Measurements from ENCODE around the gene BANK1.

DNA sequence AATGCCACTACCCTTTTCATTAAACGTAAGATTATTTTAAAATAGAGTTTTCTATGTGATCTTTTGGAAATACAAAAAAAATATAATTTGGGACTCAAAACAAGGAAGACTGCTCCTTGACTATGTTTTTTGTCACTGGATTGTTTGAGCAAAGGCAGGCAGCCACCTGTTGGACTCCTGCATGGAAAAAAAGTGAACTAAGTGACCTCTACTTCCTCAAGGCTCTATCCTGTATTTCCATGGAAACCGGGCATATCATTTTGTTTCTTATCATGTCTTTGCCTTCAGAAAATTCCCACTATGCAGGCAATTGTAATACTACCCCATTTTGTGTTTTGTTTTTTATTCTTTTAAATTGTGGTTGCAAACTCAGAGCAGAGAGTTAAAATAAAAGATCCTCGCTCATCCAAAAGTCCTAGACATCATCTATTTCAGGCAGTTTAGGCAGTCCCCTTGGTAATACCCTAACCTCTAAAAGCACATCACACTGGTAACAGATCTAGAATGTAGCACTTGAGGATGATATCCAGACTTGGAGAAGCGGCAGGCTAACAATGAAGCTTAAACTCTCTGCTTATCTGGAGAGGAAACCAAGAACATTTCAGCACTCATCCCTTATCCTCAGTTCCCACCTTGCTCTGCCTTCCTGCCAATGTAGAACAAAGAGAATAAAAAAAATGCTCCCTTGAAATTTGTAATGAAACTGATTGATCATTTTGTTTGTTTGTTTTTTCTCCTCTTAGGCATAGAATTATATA lies 165.7 kb downstream of the BANK1 start:
- TF ChIP-seq EZH2 (IDR thresholded peaks at IDR 0.05; ENCODE audit: borderline replicate concordance, low read depth, low read length, severe bottlenecking) = no peak
- TF ChIP-seq, protein P1, sequence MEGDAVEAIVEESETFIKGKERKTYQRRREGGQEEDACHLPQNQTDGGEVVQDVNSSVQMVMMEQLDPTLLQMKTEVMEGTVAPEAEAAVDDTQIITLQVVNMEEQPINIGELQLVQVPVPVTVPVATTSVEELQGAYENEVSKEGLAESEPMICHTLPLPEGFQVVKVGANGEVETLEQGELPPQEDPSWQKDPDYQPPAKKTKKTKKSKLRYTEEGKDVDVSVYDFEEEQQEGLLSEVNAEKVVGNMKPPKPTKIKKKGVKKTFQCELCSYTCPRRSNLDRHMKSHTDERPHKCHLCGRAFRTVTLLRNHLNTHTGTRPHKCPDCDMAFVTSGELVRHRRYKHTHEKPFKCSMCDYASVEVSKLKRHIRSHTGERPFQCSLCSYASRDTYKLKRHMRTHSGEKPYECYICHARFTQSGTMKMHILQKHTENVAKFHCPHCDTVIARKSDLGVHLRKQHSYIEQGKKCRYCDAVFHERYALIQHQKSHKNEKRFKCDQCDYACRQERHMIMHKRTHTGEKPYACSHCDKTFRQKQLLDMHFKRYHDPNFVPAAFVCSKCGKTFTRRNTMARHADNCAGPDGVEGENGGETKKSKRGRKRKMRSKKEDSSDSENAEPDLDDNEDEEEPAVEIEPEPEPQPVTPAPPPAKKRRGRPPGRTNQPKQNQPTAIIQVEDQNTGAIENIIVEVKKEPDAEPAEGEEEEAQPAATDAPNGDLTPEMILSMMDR (IDR thresholded peaks at IDR 0.05; ENCODE audit: borderline replicate concordance, extremely low read depth, low read length, poor library complexity, severe bottlenecking) = no peak
